Lower lobe of right lung (tissue), 2 donors: ENCODE results near the gene LRRC10B. TPM values are rescaled to one million over a fixed set of nuclear protein-coding genes. Genes with fewer than 3 reads are reported as not detected.

Experiments used
- ATAC-seq, 2 donors: fragments of 200-7000 bp; cut with Tn5 transposase; one replicate each; pipeline ENCODE4 v1.9.1; 2020 to 2022; ENCODE audit warnings: mild to moderate bottlenecking in 2 of 2, moderate library complexity in 2 of 2
- DNase-seq: peaks from one replicate; pipeline ENCODE4 v3.0.0-alpha.2; 2020
- H3K27ac ChIP-seq: fragments of 200-600 bp; one replicate; pipeline ENCODE4 v1.8.0; 2022
- H3K27me3 ChIP-seq: fragments of 200-600 bp; one replicate; pipeline ENCODE4 v1.8.0; 2022; ENCODE audit warnings: low read depth
- H3K36me3 ChIP-seq: fragments of 200-600 bp; one replicate; pipeline ENCODE4 v1.8.0; 2022; ENCODE audit warnings: mild to moderate bottlenecking
- H3K4me1 ChIP-seq: fragments of 200-600 bp; one replicate; pipeline ENCODE4 v1.8.0; 2022
- H3K4me3 ChIP-seq: fragments of 200-600 bp; one replicate; pipeline ENCODE4 v1.8.0; 2022; ENCODE audit warnings: mild to moderate bottlenecking
- H3K9me3 ChIP-seq: fragments of 200-600 bp; one replicate; pipeline ENCODE4 v1.8.0; 2022
- CTCF ChIP-seq: fragments of 200-600 bp; IDR thresholded peaks from one replicate; pipeline ENCODE4 v1.8.0; 2022; ENCODE audit warnings: antibody characterized with exemption, mild to moderate bottlenecking
- intact Hi-C: fragments of 100-400 bp; cut with DNase I; formaldehyde crosslinking; loops from one replicate; pipeline ENCODE4 v1.11.0; 2022
- total RNA-seq: library from RNA; stranded (reverse); fragmentation: NEBNext Ultra II Directional; extraction: Animal tissue kit (Norgen Biotek cat#: 25700); gene quantifications from one replicate; pipeline ENCODE4 v1.2.1, GENCODE V29; 2021
- donor health status: DM: no; HTN: yes; CAD: no; lungs with severe emphysema.

Gene LRRC10B
- total RNA-seq, 1 donor from 2014 or later: 6.4 TPM

GRCh38 chr11:61495801-61496601 is 12.5 kb upstream of the LRRC10B start:
- Histone ChIP-seq H3K4me3 (no peak overlapping the region), H3K9me3 (no peaks in the 10 kb centered on the region), H3K27me3 (no peaks in the 10 kb centered on the region), H3K27ac (no peak overlapping the region), H3K4me1 (no peaks in the 10 kb centered on the region), H3K36me3 (no peaks in the 10 kb centered on the region)
- TF ChIP-seq CTCF: no peak
- ATAC-seq: peak in 1 of 2 donors; percentile 30
- intact Hi-C loops: no loop called here
- no peak for DNase-seq

DNA sequence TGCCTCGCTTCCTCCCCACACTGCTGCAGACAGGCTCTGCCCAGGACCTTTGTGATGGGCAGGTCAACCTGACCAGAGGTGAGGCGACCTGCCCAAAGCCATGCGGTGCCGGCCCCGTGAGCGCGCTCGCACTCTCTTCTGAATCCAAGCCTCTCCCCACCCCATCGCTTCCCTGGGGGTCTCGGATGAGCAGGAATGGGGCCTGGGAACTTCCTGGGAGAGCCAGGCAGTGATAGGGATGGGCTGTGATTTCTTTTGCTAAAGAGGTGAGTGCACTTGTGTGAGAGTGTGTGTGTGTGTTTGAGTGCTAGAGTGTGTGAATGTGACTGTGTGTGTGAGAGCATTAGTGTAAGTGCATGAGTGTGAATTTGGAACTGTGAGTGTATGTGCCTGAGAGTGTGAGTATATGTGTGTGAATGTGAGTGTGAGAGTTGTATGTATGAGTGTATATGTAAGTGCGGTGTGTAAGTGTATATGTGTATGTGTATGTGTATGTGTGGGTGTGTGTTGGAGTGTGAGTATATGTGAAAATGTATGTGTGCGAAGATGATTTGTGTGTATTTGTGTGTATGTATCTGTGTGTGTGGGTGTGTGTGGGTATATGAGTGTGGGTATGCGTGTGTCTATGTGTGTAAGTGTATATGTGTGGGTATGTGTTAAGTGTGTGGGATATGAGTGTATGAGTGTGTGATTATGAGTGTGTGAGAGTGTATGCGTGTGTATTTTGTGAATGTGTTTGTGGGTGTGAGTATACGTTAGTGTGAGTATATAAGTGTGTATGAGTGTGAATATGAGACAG is 11.7 kb upstream of the LRRC10B start:
- H3K4me3 ChIP-seq: no peak overlapping the region
- no peaks in the 10 kb centered on the region for H3K4me1 ChIP-seq
- H3K27me3 ChIP-seq: no peaks in the 10 kb centered on the region
- DNase-seq: no peak
- no peaks in the 10 kb centered on the region for H3K9me3 ChIP-seq
- TF ChIP-seq CTCF: no peak
- intact Hi-C loops: no loop called here
- no peak overlapping the region for H3K27ac ChIP-seq
- H3K36me3 ChIP-seq: no peaks in the 10 kb centered on the region
- ATAC-seq: no peak

DNA sequence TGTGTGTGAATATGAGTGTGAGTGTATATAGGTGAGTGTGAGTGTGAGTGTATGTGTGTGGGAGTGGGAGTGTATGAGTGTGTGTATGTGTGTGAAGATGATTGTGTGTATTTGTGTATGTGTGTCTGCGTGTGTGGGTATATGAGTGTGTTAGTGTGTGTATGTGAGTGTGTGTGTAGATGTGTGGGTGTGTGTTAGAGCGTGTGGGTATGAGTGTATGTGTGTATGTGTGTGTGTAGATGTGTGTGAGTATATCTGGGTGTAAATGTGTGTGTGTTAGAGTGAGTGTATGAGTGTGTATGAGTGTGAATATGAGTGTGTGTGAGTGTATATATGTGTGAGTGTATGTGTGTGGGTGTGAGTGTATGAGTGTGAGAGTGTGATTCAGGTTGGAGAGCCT is 11.1 kb upstream of the LRRC10B start:
- no peaks in the 10 kb centered on the region for H3K9me3 ChIP-seq
- H3K4me3 ChIP-seq: no peak overlapping the region
- H3K4me1 ChIP-seq: no peaks in the 10 kb centered on the region
- no peak for TF ChIP-seq CTCF
- DNase-seq: no peak
- no peak overlapping the region for H3K27ac ChIP-seq
- no peaks in the 10 kb centered on the region for H3K27me3 ChIP-seq
- ATAC-seq: no peak
- intact Hi-C loops: no loop called here
- H3K36me3 ChIP-seq: no peaks in the 10 kb centered on the region

GRCh38 chr11:61497876-61498275 is 10.7 kb upstream of the LRRC10B start:
- H3K36me3 ChIP-seq: no peaks in the 10 kb centered on the region
- H3K4me3 ChIP-seq: no peak overlapping the region
- H3K9me3 ChIP-seq: no peaks in the 10 kb centered on the region
- no peak overlapping the region for H3K27ac ChIP-seq
- no peak for TF ChIP-seq CTCF
- no peak for ATAC-seq
- no peaks in the 10 kb centered on the region for H3K4me1 ChIP-seq
- no peak for DNase-seq
- intact Hi-C loops: no loop called here
- H3K27me3 ChIP-seq: no peaks in the 10 kb centered on the region

DNA sequence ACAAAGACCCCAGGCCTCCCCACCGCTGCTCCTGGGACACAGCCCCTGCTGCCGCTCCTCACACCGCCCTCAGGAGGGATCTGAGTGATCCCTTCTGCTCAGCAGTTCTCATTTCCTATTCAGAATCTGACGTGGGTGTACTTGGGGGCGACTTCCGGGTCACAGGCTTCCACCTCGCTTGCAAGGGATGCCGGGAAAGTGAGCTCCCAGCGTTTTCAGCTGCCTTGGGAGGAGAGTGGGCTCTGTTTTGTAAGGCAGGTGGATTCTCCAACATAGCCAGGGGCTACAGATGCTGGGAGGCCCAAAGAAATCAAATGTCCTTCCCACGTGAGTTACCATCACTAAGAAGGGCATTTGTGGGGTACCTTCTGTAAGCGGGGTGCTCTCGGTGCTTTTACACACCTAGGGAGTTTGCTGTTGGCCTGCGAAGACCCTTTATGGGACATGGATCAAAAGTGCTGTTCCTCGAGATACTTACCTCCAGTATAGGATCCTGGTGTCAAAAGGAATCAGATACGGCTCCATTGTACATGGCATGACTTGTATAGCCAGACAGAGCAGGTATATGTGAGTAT is 9.7 kb upstream of the LRRC10B start:
- no peak for TF ChIP-seq CTCF
- intact Hi-C loops: no loop called here

More for the DNA sequence above, 9.7 kb upstream of the LRRC10B start:
- no peak overlapping the region for H3K27ac ChIP-seq
- H3K9me3 ChIP-seq: no peaks in the 10 kb centered on the region
- DNase-seq (no peak), ATAC-seq (no peak)
- H3K27me3 ChIP-seq: no peaks in the 10 kb centered on the region
- no peak overlapping the region for H3K4me3 ChIP-seq
- no peaks in the 10 kb centered on the region for H3K36me3 ChIP-seq
- H3K4me1 ChIP-seq: no peaks in the 10 kb centered on the region
